Thyroid gland (tissue), 4 donors: Measurements from ENCODE around the gene KCNAB2.

Source experiments
- POLR2A ChIP-seq, 2 donors: fragments of 450-650 bp; IDR thresholded peaks; one replicate each; pipeline ENCODE4 v1.6.1; 2017; ENCODE audit warnings: antibody characterized with exemption in 2 of 2, mild to moderate bottlenecking in 2 of 2, moderate library complexity in 1 of 2
- TF ChIP-seq, protein P1 (sequence below), 6 experiments: fragments of 200-600 bp in 3 of 6; fragments of 450-650 bp in 3 of 6; sonication (generic) in 3 of 6; IDR thresholded peaks; one replicate each; pipeline ENCODE4 v1.5.1; 2016 to 2019; ENCODE audit warnings: antibody characterized with exemption in 6 of 6, mild to moderate bottlenecking in 2 of 6, inconsistent platforms in 1 of 6, moderate library complexity in 1 of 6

DNA sequence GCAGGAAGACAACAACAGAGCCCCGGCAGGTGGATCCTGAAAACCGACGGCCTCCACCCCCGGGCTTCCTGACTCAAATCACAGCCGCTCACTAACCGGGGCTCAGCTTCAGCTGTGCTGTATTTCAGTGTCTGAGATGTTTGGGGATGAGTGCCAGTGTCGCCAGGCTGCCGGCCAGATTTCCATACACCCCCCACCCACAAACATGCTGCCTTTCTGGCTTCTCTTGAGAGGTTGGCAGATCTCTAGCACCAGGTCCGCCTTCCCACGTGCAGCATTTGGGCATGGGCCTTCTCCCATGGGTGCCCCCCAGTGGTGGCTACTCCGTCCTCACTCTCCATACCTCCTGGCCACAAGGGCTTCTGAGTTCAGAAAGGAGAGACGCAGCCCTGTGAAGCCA is 34.8 kb downstream of the KCNAB2 start:
- no peak for TF ChIP-seq POLR2A (IDR thresholded peaks at IDR 0.05)
- TF ChIP-seq, protein P1, sequence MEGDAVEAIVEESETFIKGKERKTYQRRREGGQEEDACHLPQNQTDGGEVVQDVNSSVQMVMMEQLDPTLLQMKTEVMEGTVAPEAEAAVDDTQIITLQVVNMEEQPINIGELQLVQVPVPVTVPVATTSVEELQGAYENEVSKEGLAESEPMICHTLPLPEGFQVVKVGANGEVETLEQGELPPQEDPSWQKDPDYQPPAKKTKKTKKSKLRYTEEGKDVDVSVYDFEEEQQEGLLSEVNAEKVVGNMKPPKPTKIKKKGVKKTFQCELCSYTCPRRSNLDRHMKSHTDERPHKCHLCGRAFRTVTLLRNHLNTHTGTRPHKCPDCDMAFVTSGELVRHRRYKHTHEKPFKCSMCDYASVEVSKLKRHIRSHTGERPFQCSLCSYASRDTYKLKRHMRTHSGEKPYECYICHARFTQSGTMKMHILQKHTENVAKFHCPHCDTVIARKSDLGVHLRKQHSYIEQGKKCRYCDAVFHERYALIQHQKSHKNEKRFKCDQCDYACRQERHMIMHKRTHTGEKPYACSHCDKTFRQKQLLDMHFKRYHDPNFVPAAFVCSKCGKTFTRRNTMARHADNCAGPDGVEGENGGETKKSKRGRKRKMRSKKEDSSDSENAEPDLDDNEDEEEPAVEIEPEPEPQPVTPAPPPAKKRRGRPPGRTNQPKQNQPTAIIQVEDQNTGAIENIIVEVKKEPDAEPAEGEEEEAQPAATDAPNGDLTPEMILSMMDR (IDR thresholded peaks at IDR 0.05): peak in 1 of 6 experiments; percentile 21
